H1 (cell line): ENCODE results near the gene CABP4. TPM values are rescaled to one million over a fixed set of nuclear protein-coding genes. Genes with fewer than 3 reads are reported as not detected.
A peak's percentile ranks its signal among the peaks of the same experiment; 100 is the strongest.

Experiments
- ASH2L ChIP-seq: fragments of 200-600, 300-600 bp; sonication (generic); IDR thresholded peaks from one replicate; pipeline ENCODE4 v1.7.1; 2017; ENCODE audit warnings: low read length
- CEBPB ChIP-seq: IDR thresholded peaks from 2 replicates; pipeline ENCODE4 v1.6.1; 2012; ENCODE audit warnings: low read depth, low read length
- CHD2 ChIP-seq: IDR thresholded peaks from 2 replicates; pipeline ENCODE4 v1.6.1; 2012; ENCODE audit warnings: low read length, improper control_type of control experiment
- E2F6 ChIP-seq: IDR thresholded peaks from 2 replicates; pipeline ENCODE4 v1.6.1; 2012; ENCODE audit warnings: inconsistent platforms
- GTF2F1 ChIP-seq: IDR thresholded peaks from 2 replicates; pipeline ENCODE4 v1.6.1; 2012; ENCODE audit warnings: low read depth, low read length, improper control_type of control experiment, borderline replicate concordance
- KDM5A ChIP-seq: fragments of 200-600 bp; IDR thresholded peaks from 2 replicates; pipeline ENCODE4 v1.7.1; 2012; ENCODE audit warnings: mild to moderate bottlenecking, low read length, inconsistent platforms, mixed read lengths
- NANOG ChIP-seq: IDR thresholded peaks from 2 replicates; pipeline ENCODE4 v1.6.1; 2011; ENCODE audit warnings: low read length, low read depth, mild to moderate bottlenecking, inconsistent platforms; ENCODE audit not compliant: insufficient read depth, poor library complexity, severe bottlenecking
- PHF8 ChIP-seq: fragments of 200-600 bp; sonication (generic); conservative IDR thresholded peaks from 2 replicates; pipeline ENCODE4 v1.7.1; 2012; ENCODE audit warnings: low read depth, mild to moderate bottlenecking, inconsistent platforms, low read length, moderate library complexity
- POLR2A ChIP-seq, 2 experiments: IDR thresholded peaks; 1 replicate in 1 of 2; 2 replicates in 1 of 2; pipeline ENCODE4 v1.6.1; 2011; ENCODE audit warnings: low read depth in 2 of 2, low read length in 2 of 2, mild to moderate bottlenecking in 2 of 2; ENCODE audit errors: control extremely low read depth in 1 of 2
- POLR2AphosphoS5 ChIP-seq: IDR thresholded peaks from 2 replicates; pipeline ENCODE4 v1.6.1; 2011; ENCODE audit warnings: low read depth, low read length
- RAD21 ChIP-seq, 2 experiments: IDR thresholded peaks in 1 of 2; conservative IDR thresholded peaks in 1 of 2; 2 replicates each; pipeline ENCODE4 v1.6.1; 2011; ENCODE audit warnings: low read depth in 2 of 2, low read length in 2 of 2, improper control_type of control experiment in 1 of 2, inconsistent platforms in 1 of 2, mild to moderate bottlenecking in 1 of 2, moderate library complexity in 1 of 2
- RFX5 ChIP-seq: IDR thresholded peaks from 2 replicates; pipeline ENCODE4 v1.6.1; 2011; ENCODE audit warnings: low read depth, low read length, improper control_type of control experiment, borderline replicate concordance
- RXRA ChIP-seq: IDR thresholded peaks from 2 replicates; pipeline ENCODE4 v1.6.1; 2011; ENCODE audit warnings: low read depth, mild to moderate bottlenecking, low read length, moderate library complexity; ENCODE audit not compliant: insufficient read depth
- SAP30 ChIP-seq: fragments of 300-600 bp; sonication (generic); IDR thresholded peaks from 2 replicates; pipeline ENCODE4 v1.7.1; 2012; ENCODE audit warnings: low read length, moderate library complexity, mild to moderate bottlenecking, inconsistent platforms; ENCODE audit not compliant: insufficient read depth, insufficient replicate concordance
- SIN3A ChIP-seq, 2 experiments: IDR thresholded peaks in 1 of 2; conservative IDR thresholded peaks in 1 of 2; 2 replicates each; pipeline ENCODE4 v1.6.1; 2011 to 2012; ENCODE audit warnings: low read length in 2 of 2, improper control_type of control experiment in 1 of 2, low read depth in 1 of 2, mild to moderate bottlenecking in 1 of 2
- SIRT6 ChIP-seq: IDR thresholded peaks from one replicate; pipeline ENCODE4 v1.7.1; 2012; ENCODE audit warnings: low read length, inconsistent platforms
- SIX5 ChIP-seq: IDR thresholded peaks from 2 replicates; pipeline ENCODE4 v1.6.1; 2011; ENCODE audit warnings: mild to moderate bottlenecking, low read depth, low read length
- SP4 ChIP-seq: IDR thresholded peaks from 2 replicates; pipeline ENCODE4 v1.6.1; 2012; ENCODE audit warnings: low read length, inconsistent platforms
- SUZ12 ChIP-seq: fragments of 200-600 bp; sonication (generic); IDR thresholded peaks from 2 replicates; pipeline ENCODE4 v1.6.1; 2012; ENCODE audit warnings: mild to moderate bottlenecking, inconsistent platforms, low read length, moderate library complexity, mixed read lengths
- TAF1 ChIP-seq: IDR thresholded peaks from 2 replicates; pipeline ENCODE4 v1.6.1; 2011; ENCODE audit warnings: mild to moderate bottlenecking, low read depth, low read length
- TAF7 ChIP-seq: optimal IDR thresholded peaks from 2 replicates; pipeline ENCODE3; 2011; ENCODE audit warnings: low read depth, mild to moderate bottlenecking, inconsistent platforms, low read length, moderate library complexity, borderline replicate concordance
- TBP ChIP-seq: IDR thresholded peaks from 2 replicates; pipeline ENCODE4 v1.6.1; 2011; ENCODE audit warnings: low read depth, low read length, improper control_type of control experiment
- USF2 ChIP-seq: IDR thresholded peaks from 2 replicates; pipeline ENCODE4 v1.6.1; 2011; ENCODE audit warnings: low read length, improper control_type of control experiment
- YY1 ChIP-seq: IDR thresholded peaks from 2 replicates; pipeline ENCODE4 v1.6.1; 2011; ENCODE audit warnings: low read depth, mild to moderate bottlenecking, low read length
- polyA plus RNA-seq, 7 experiments: library from polyadenylated mRNA; depleted of rRNA in 3 of 7; stranded (reverse) in 5 of 7; unstranded in 2 of 7; fragments of >200 nt in 5 of 7; fragments of 200-250 nt in 2 of 7; gene quantifications; 1 replicate in 5 of 7; 2 replicates in 1 of 7; 4 replicates in 1 of 7; pipeline versions ENCODE4 v1.2.1 to v1.2.3, GENCODE V29; 2011 to 2013; ENCODE audit warnings: missing spikeins in 2 of 7, mixed read lengths in 2 of 7
- total RNA-seq: library from RNA; stranded (reverse); fragmentation: NEBNext Ultra II Directional; extraction: Animal tissue kit (Norgen Biotek cat#: 25700); gene quantifications from 2 replicates; pipeline ENCODE4 v1.2.1, GENCODE V29; 2021

CABP4 gene
- total and polyA plus RNA-seq, 2 of the 8 experiments (the other 6 are each of a cell fraction or from before 2014, with no cell fraction given), result not detected

GRCh38 chr11:67436459-67437081, 18.6 kb upstream of the CABP4 start (continued):
- TF ChIP-seq RXRA (no peak), TBP (peak; percentile 24; the same call in 1 of the 2 replicates), SP4 (no peak), SIRT6 (no peak), PHF8 (no peak), GTF2F1 (no peak), SUZ12 (no peak), RAD21 (IDR thresholded peaks at IDR 0.05 in 1 of 2, conservative IDR thresholded peaks at IDR 0.05 in 1 of 2; ENCODE audit: low read depth in 2 of 2, low read length in 2 of 2) (no peak; a peak in 1 of 4 replicates), TAF7 (peak; percentile 57), CEBPB (no peak), CHD2 (peak; percentile 40; the same call in 1 of the 2 replicates), POLR2A (IDR thresholded peaks at IDR 0.05; ENCODE audit: control extremely low read depth in 1 of 2, low read depth in 2 of 2, low read length in 2 of 2) (no peak), NANOG (no peak), ASH2L (peak; percentile 42), YY1 (0 out of 2 replicates have a peak, but pooled peaks have one; percentile 16), POLR2AphosphoS5 (peak; percentile 70; the same call in 1 of the 2 replicates), USF2 (no peak), SIX5 (no peak), RFX5 (no peak), E2F6 (no peak), SAP30 (no peak), KDM5A (no peak), TAF1 (0 out of 2 replicates have a peak, but pooled peaks have one; percentile 20), SIN3A (conservative IDR thresholded peaks at IDR 0.05 in 1 of 2, IDR thresholded peaks at IDR 0.05 in 1 of 2; ENCODE audit: low read depth in 1 of 2, low read length in 2 of 2) (peak in 1 of 2 experiments; percentile 63; a peak in 2 of 4 replicates)
